H1 (cell line): Measurements from ENCODE around the gene FARS2. TPM values are rescaled to one million over a fixed set of nuclear protein-coding genes. Genes with fewer than 3 reads are reported as not detected.

Source experiments
- CTCF ChIA-PET: fragments of 300-600 bp; sonication (Branson Sonifier 250); formaldehyde crosslinking; loops from one replicate; lab custom pipeline; 2021; ENCODE audit not compliant: partially characterized antibody; lab: Charles Lee
- POLR2A ChIA-PET: fragments of 300-600 bp; sonication (Branson Sonifier 250); formaldehyde crosslinking; loops from one replicate; lab custom pipeline; 2021; ENCODE audit warnings: inconsistent platforms; ENCODE audit not compliant: partially characterized antibody; lab: Charles Lee
- DNase-seq, 2 experiments: peaks; one replicate each; pipeline versions ENCODE4 v3.0.0 to v3.0.0-alpha.2; 2010 to 2022; ENCODE audit warnings: low spot score in 2 of 2, low read depth in 1 of 2, mixed read lengths in 1 of 2
- FAIRE-seq: peaks from 2 replicates; lab custom pipeline; 2011; peaks lifted over from hg19 to GRCh38; lab: Jason Lieb, UNC
- H2AFZ ChIP-seq: 2 replicates; pipeline ENCODE4 v1.8.1; 2012; ENCODE audit warnings: low read length, inconsistent platforms
- H2AK5ac ChIP-seq: 2 replicates; pipeline ENCODE4 v1.6.1; 2013; ENCODE audit warnings: low read depth, low read length
- H2BK120ac ChIP-seq: replicated peaks from 2 replicates; pipeline ENCODE3; 2013; ENCODE audit warnings: low read depth, low read length, inconsistent platforms
- H2BK12ac ChIP-seq: 2 replicates; pipeline ENCODE4 v1.6.1; 2013; ENCODE audit warnings: low read depth, low read length
- H2BK15ac ChIP-seq: 2 replicates; pipeline ENCODE4 v1.6.1; 2013; ENCODE audit warnings: low read length
- H2BK20ac ChIP-seq: 2 replicates; pipeline ENCODE4 v1.6.1; 2013; ENCODE audit warnings: low read length
- H2BK5ac ChIP-seq: 2 replicates; pipeline ENCODE4 v1.6.1; 2013; ENCODE audit warnings: low read depth, low read length
- H3K14ac ChIP-seq: 2 replicates; pipeline ENCODE4 v1.6.1; 2013; ENCODE audit warnings: inconsistent platforms; ENCODE audit not compliant: insufficient read length
- H3K18ac ChIP-seq: 2 replicates; pipeline ENCODE4 v1.6.1; 2013; ENCODE audit warnings: low read length; ENCODE audit errors: extremely low read depth
- H3K23ac ChIP-seq: 2 replicates; pipeline ENCODE4 v1.6.1; 2013; ENCODE audit warnings: inconsistent platforms; ENCODE audit not compliant: insufficient read length
- H3K23me2 ChIP-seq: 2 replicates; pipeline ENCODE4 v1.6.1; 2013; ENCODE audit warnings: low read depth, low read length
- H3K27ac ChIP-seq: 2 replicates; pipeline ENCODE4 v1.6.1; 2011; ENCODE audit warnings: low read depth, low read length, inconsistent platforms
- H3K27me3 ChIP-seq, 4 experiments: replicated peaks in 1 of 4; 1 replicate in 1 of 4; 2 replicates in 3 of 4; pipeline versions ENCODE4 v1.6.1 to v1.8.1; 2011 to 2013; ENCODE audit warnings: low read length in 3 of 4, mild to moderate bottlenecking in 3 of 4, inconsistent platforms in 2 of 4, mixed read lengths in 2 of 4, moderate library complexity in 1 of 4; ENCODE audit not compliant: control insufficient read depth in 3 of 4, insufficient read depth in 3 of 4; ENCODE audit errors: extremely low read depth in 1 of 4
- H3K36me3 ChIP-seq, 4 experiments: 2 replicates each; pipeline versions ENCODE4 v1.6.1 to v1.8.1; 2011 to 2013; ENCODE audit warnings: mild to moderate bottlenecking in 4 of 4, low read length in 3 of 4, moderate library complexity in 2 of 4, control low read depth in 1 of 4, inconsistent platforms in 1 of 4; ENCODE audit not compliant: insufficient read depth in 4 of 4, control insufficient read depth in 2 of 4
- H3K4ac ChIP-seq: replicated peaks from 2 replicates; pipeline ENCODE3; 2013; ENCODE audit warnings: low read length, low read depth, mixed read lengths, inconsistent platforms; ENCODE audit not compliant: insufficient read length
- H3K4me1 ChIP-seq, 4 experiments: replicated peaks in 1 of 4; 1 replicate in 1 of 4; 2 replicates in 3 of 4; pipeline versions ENCODE4 v1.6.1 to v1.8.1; 2011 to 2013; ENCODE audit warnings: low read length in 3 of 4, inconsistent platforms in 2 of 4, mixed read lengths in 1 of 4; ENCODE audit not compliant: insufficient read depth in 4 of 4, control insufficient read depth in 3 of 4
- H3K4me2 ChIP-seq, 2 experiments: 2 replicates each; pipeline versions ENCODE4 v1.6.1 to v1.8.1; 2011 to 2013; ENCODE audit warnings: low read depth in 2 of 2, low read length in 2 of 2, control low read depth in 1 of 2, inconsistent platforms in 1 of 2, mild to moderate bottlenecking in 1 of 2; ENCODE audit not compliant: insufficient read depth in 1 of 2
- H3K4me3 ChIP-seq, 4 experiments: fragments of 200-600, 300-600 bp in 1 of 4; sonication (generic), shearing (Covaris generic), sonication (Bioruptor Twin) in 1 of 4; 2 replicates each; pipeline versions ENCODE4 v1.5.1 to v1.8.1; 2011 to 2016; ENCODE audit warnings: low read length in 4 of 4, low read depth in 3 of 4, control low read depth in 2 of 4, inconsistent platforms in 2 of 4, mild to moderate bottlenecking in 2 of 4, mixed read lengths in 1 of 4, moderate library complexity in 1 of 4; ENCODE audit not compliant: insufficient read depth in 2 of 4; ENCODE audit errors: extremely low read depth in 1 of 4
- H3K56ac ChIP-seq: replicated peaks from 2 replicates; pipeline ENCODE3; 2013; ENCODE audit warnings: low read depth, mild to moderate bottlenecking, mixed read lengths, low read length, inconsistent platforms; ENCODE audit not compliant: insufficient read length
- H3K79me1 ChIP-seq: 2 replicates; pipeline ENCODE4 v1.6.1; 2013; ENCODE audit warnings: low read depth, low read length, control low read depth
- H3K79me2 ChIP-seq, 2 experiments: 2 replicates each; pipeline versions ENCODE4 v1.6.1 to v1.8.1; 2012 to 2013; ENCODE audit warnings: low read length in 2 of 2, mild to moderate bottlenecking in 2 of 2, inconsistent platforms in 1 of 2; ENCODE audit not compliant: insufficient read depth in 2 of 2, control insufficient read depth in 1 of 2
- H3K9ac ChIP-seq, 4 experiments: replicated peaks in 1 of 4; 1 replicate in 1 of 4; 2 replicates in 3 of 4; pipeline versions ENCODE4 v1.6.1 to v1.8.1; 2011 to 2013; ENCODE audit warnings: low read depth in 3 of 4, low read length in 3 of 4, control low read depth in 2 of 4, mild to moderate bottlenecking in 2 of 4, moderate library complexity in 2 of 4, inconsistent platforms in 1 of 4; ENCODE audit errors: extremely low read depth in 1 of 4
- H3K9me3 ChIP-seq, 2 experiments: 2 replicates each; pipeline versions ENCODE4 v1.6.1 to v1.8.1; 2012 to 2013; ENCODE audit warnings: mild to moderate bottlenecking in 2 of 2, moderate library complexity in 2 of 2, control low read depth in 1 of 2, inconsistent platforms in 1 of 2, low read depth in 1 of 2, low read length in 1 of 2, mixed read lengths in 1 of 2; ENCODE audit not compliant: insufficient read depth in 2 of 2
- H4K20me1 ChIP-seq, 2 experiments: replicated peaks in 1 of 2; 2 replicates each; pipeline versions ENCODE3 to v1.8.1; 2011 to 2013; ENCODE audit warnings: inconsistent platforms in 2 of 2, low read length in 2 of 2, mild to moderate bottlenecking in 1 of 2; ENCODE audit not compliant: insufficient read depth in 2 of 2, control insufficient read depth in 1 of 2
- H4K5ac ChIP-seq: 2 replicates; pipeline ENCODE4 v1.6.1; 2013; ENCODE audit warnings: low read length, low read depth, mixed read lengths, inconsistent platforms; ENCODE audit not compliant: insufficient read length
- H4K8ac ChIP-seq: 2 replicates; pipeline ENCODE4 v1.8.0; 2013; ENCODE audit warnings: mild to moderate bottlenecking, moderate library complexity, low read length, inconsistent platforms; ENCODE audit not compliant: insufficient read depth; ENCODE audit errors: extremely low read depth
- H4K91ac ChIP-seq: replicated peaks from 2 replicates; pipeline ENCODE3; 2013; ENCODE audit warnings: low read length, mixed read lengths, inconsistent platforms; ENCODE audit not compliant: insufficient read length
- ASH2L ChIP-seq: fragments of 200-600, 300-600 bp; sonication (generic); IDR thresholded peaks from one replicate; pipeline ENCODE4 v1.7.1; 2017; ENCODE audit warnings: low read length
- BACH1 ChIP-seq: IDR thresholded peaks from 2 replicates; pipeline ENCODE4 v1.6.1; 2012; ENCODE audit warnings: low read length, improper control_type of control experiment
- POU5F1 ChIP-seq: IDR thresholded peaks from 2 replicates; pipeline ENCODE4 v1.6.1; 2011; ENCODE audit warnings: low read depth, mild to moderate bottlenecking, low read length, moderate library complexity
- SIN3A ChIP-seq, 2 experiments: IDR thresholded peaks in 1 of 2; conservative IDR thresholded peaks in 1 of 2; 2 replicates each; pipeline ENCODE4 v1.6.1; 2011 to 2012; ENCODE audit warnings: low read length in 2 of 2, improper control_type of control experiment in 1 of 2, low read depth in 1 of 2, mild to moderate bottlenecking in 1 of 2
- TAF1 ChIP-seq: IDR thresholded peaks from 2 replicates; pipeline ENCODE4 v1.6.1; 2011; ENCODE audit warnings: mild to moderate bottlenecking, low read depth, low read length
- WGBS, 2 experiments: shearing (Covaris generic) in 1 of 2; methylation state at CpG; one replicate each; pipeline versions ENCODE4 v1.1.6 to v1.1.7; 2013 to 2015; ENCODE audit warnings: low lambda C conversion rate in 2 of 2, mixed read lengths in 2 of 2, inconsistent platforms in 1 of 2, low coverage in 1 of 2, missing lambda C conversion rate in 1 of 2; ENCODE audit not compliant: insufficient replicate concordance in 2 of 2, insufficient coverage in 1 of 2, insufficient read length in 1 of 2; ENCODE audit errors: extremely low coverage in 1 of 2, missing lambda C conversion rate in 1 of 2; 5-methylcytosine and 5-hydroxymethylcytosine counted together
- polyA plus RNA-seq, 7 experiments: library from polyadenylated mRNA; depleted of rRNA in 3 of 7; stranded (reverse) in 5 of 7; unstranded in 2 of 7; fragments of >200 nt in 5 of 7; fragments of 200-250 nt in 2 of 7; gene quantifications; 1 replicate in 5 of 7; 2 replicates in 1 of 7; 4 replicates in 1 of 7; pipeline versions ENCODE4 v1.2.1 to v1.2.3, GENCODE V29; 2011 to 2013; ENCODE audit warnings: missing spikeins in 2 of 7, mixed read lengths in 2 of 7
- total RNA-seq: library from RNA; stranded (reverse); fragmentation: NEBNext Ultra II Directional; extraction: Animal tissue kit (Norgen Biotek cat#: 25700); gene quantifications from 2 replicates; pipeline ENCODE4 v1.2.1, GENCODE V29; 2021

The FARS2 gene
- total and polyA plus RNA-seq, 2 of the 8 experiments (the other 6 are each of a cell fraction or from before 2014, with no cell fraction given): 11.7 to 14.4 TPM

- no peak overlapping the region for H3K9ac ChIP-seq
- H3K14ac ChIP-seq: no peak overlapping the region
- no peak overlapping the region for H4K8ac ChIP-seq
- no peak overlapping the region for H4K91ac ChIP-seq
- no peak overlapping the region for H2BK120ac ChIP-seq
- H3K18ac ChIP-seq: no peak overlapping the region
- H3K27ac ChIP-seq: no peak overlapping the region
- H3K4me3 ChIP-seq: no peak overlapping the region
- TF ChIP-seq BACH1: no peak
- no peak for TF ChIP-seq POU5F1
- TF ChIP-seq TAF1: no peak
- TF ChIP-seq SIN3A (conservative IDR thresholded peaks at IDR 0.05 in 1 of 2, IDR thresholded peaks at IDR 0.05 in 1 of 2; ENCODE audit: low read depth in 1 of 2, low read length in 2 of 2): no peak
- no peak for TF ChIP-seq ASH2L
- no peaks in the 10 kb centered on the region; the same call in 1 of the 2 replicates for H3K79me1 ChIP-seq
- no peaks in the 10 kb centered on the region for H3K79me2 ChIP-seq
- POLR2A ChIA-PET: no interaction called here
- no peak overlapping the region for H3K4ac ChIP-seq
- H3K23me2 ChIP-seq: no peaks in the 10 kb centered on the region
- no peak overlapping the region for H2AFZ ChIP-seq
- WGBS, 2 experiments: 88% methylated on average over 4 of the region's 4 CpGs; no CpG with 5 or more reads in 1 of the 2 experiments
- H2BK20ac ChIP-seq: no peak overlapping the region
- H3K4me2 ChIP-seq: no peak overlapping the region
- H3K9me3 ChIP-seq: no peaks in the 10 kb centered on the region
- DNase-seq: no peak
- no peak for FAIRE-seq
- CTCF ChIA-PET: no interaction called here
- no peak overlapping the region for H2AK5ac ChIP-seq
- no peaks in the 10 kb centered on the region for H3K36me3 ChIP-seq
- no peak overlapping the region for H2BK5ac ChIP-seq
- no peaks in the 10 kb centered on the region for H4K20me1 ChIP-seq
- no peak overlapping the region for H4K5ac ChIP-seq
- H3K27me3 ChIP-seq: no peaks in the 10 kb centered on the region
- no peak overlapping the region for H2BK12ac ChIP-seq
- no peak overlapping the region for H3K56ac ChIP-seq
- no peak overlapping the region for H3K23ac ChIP-seq
- no peak overlapping the region for H2BK15ac ChIP-seq
- peaks cover 0 to 9% (median under 1%) of the 10 kb centered on the region in 4 experiments; a peak in 1 of 7 replicates for H3K4me1 ChIP-seq
These were observed 421.2 kb downstream of the FARS2 start for GRCh38 chr6:5682530-5682929.
